WTC11 (cell line): ENCODE measurements around the gene FXN.

Source experiments
- OVOL2 ChIP-seq: fragments of 250-450 bp; sonication (Bioruptor Pico); IDR thresholded peaks from 2 replicates; pipeline ENCODE4 v1.9.0; 2021; ENCODE audit warnings: mild to moderate bottlenecking, borderline replicate concordance
- TF ChIP-seq, protein P1 (sequence below): fragments of 200-600 bp; IDR thresholded peaks from 2 replicates; pipeline ENCODE4 v1.8.0; 2022; ENCODE audit warnings: antibody characterized with exemption

DNA sequence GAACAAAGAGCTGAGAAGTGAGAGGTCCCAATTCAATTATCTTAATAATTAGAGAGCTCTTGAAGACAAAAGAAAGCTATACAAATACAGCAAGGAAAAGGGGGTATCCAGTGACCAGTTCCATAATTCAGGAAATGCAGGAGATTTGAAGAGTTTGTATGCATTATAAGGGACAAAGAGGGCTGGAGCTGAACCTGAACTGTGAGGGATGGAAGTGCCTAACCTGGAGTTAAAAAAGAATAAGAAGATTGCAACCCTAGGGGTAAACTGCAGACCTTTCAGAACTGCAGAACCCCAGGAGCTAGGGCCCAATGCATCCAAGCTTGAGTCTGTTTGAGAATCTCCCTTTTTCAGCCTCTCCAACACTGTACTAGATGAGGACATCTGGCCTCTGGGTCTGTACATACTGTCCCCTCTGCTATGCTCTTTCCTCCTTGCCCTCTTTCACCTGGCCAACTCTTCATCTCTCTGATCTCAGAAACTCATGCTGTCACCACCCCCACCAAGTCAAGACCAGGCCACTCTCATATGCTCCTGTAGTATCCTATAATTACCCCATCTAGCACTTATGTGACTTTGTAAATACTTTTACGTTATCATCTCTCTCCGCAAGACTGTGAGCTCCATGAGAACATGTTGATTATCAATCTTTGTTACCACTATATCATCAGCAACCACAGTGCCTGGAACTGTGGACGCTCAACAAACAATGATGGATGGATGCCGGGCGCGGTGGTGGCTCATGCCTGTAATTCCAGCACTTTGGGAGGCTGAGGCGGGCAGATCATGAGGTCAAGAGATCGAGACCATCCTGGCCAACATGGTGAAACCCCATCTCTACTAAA is 15.0 kb upstream of the FXN start:
- TF ChIP-seq, protein P1, sequence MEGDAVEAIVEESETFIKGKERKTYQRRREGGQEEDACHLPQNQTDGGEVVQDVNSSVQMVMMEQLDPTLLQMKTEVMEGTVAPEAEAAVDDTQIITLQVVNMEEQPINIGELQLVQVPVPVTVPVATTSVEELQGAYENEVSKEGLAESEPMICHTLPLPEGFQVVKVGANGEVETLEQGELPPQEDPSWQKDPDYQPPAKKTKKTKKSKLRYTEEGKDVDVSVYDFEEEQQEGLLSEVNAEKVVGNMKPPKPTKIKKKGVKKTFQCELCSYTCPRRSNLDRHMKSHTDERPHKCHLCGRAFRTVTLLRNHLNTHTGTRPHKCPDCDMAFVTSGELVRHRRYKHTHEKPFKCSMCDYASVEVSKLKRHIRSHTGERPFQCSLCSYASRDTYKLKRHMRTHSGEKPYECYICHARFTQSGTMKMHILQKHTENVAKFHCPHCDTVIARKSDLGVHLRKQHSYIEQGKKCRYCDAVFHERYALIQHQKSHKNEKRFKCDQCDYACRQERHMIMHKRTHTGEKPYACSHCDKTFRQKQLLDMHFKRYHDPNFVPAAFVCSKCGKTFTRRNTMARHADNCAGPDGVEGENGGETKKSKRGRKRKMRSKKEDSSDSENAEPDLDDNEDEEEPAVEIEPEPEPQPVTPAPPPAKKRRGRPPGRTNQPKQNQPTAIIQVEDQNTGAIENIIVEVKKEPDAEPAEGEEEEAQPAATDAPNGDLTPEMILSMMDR = no peak
- no peak for TF ChIP-seq OVOL2
